GM23248 (cell line): Measurements from ENCODE around the gene PDGFD. TPM values are rescaled to one million over a fixed set of nuclear protein-coding genes. Genes with fewer than 3 reads are reported as not detected.

Source experiments
- DNase-seq: peaks from one replicate; pipeline ENCODE4 v3.0.0-alpha.2; 2015
- H2AFZ ChIP-seq: fragments of 200-600 bp; sonication (generic); 2 replicates; pipeline ENCODE4 v1.6.1; 2016; ENCODE audit warnings: antibody characterized with exemption
- H3F3A ChIP-seq: fragments of 200-600 bp; sonication (generic); 2 replicates; pipeline ENCODE4 v1.6.1; 2016; ENCODE audit warnings: mild to moderate bottlenecking, antibody characterized with exemption, mixed run types; ENCODE audit not compliant: insufficient read depth
- H3K27ac ChIP-seq: fragments of 200-600 bp; sonication (generic); 2 replicates; pipeline ENCODE4 v1.5.1; 2016; ENCODE audit warnings: mild to moderate bottlenecking
- H3K27me3 ChIP-seq: fragments of 200-600 bp; sonication (generic); replicated peaks from 2 replicates; pipeline ENCODE4 v1.6.1; 2016; ENCODE audit warnings: mild to moderate bottlenecking; ENCODE audit not compliant: insufficient read depth
- H3K36me3 ChIP-seq: fragments of 200-600 bp; sonication (generic); 2 replicates; pipeline ENCODE4 v1.6.1; 2016; ENCODE audit warnings: low read depth, mild to moderate bottlenecking
- H3K4me1 ChIP-seq: fragments of 200-600 bp; sonication (generic); 2 replicates; pipeline ENCODE4 v1.6.1; 2016; ENCODE audit warnings: mild to moderate bottlenecking; ENCODE audit not compliant: insufficient read depth
- H3K4me2 ChIP-seq: fragments of 200-600 bp; sonication (generic); one replicate; pipeline ENCODE4 v1.6.1; 2016; ENCODE audit warnings: mild to moderate bottlenecking; ENCODE audit not compliant: unreplicated experiment
- H3K4me3 ChIP-seq: fragments of 200-600 bp; sonication (generic); 2 replicates; pipeline ENCODE4 v1.5.1; 2016; ENCODE audit warnings: mild to moderate bottlenecking
- H3K79me2 ChIP-seq: fragments of 200-600 bp; sonication (generic); 2 replicates; pipeline ENCODE4 v1.6.1; 2016; ENCODE audit warnings: mild to moderate bottlenecking; ENCODE audit not compliant: insufficient read depth
- H3K9ac ChIP-seq: fragments of 200-600 bp; sonication (generic); 2 replicates; pipeline ENCODE4 v1.6.1; 2016; ENCODE audit warnings: mild to moderate bottlenecking
- H3K9me2 ChIP-seq: fragments of 200-600 bp; sonication (generic); 2 replicates; pipeline ENCODE4 v1.6.1; 2016; ENCODE audit warnings: mixed run types, mild to moderate bottlenecking, moderate library complexity; ENCODE audit not compliant: insufficient read depth
- H3K9me3 ChIP-seq: fragments of 200-600 bp; sonication (generic); one replicate; pipeline ENCODE4 v1.6.1; 2017; ENCODE audit warnings: low read depth
- H4K20me1 ChIP-seq: fragments of 200-600 bp; sonication (generic); 2 replicates; pipeline ENCODE4 v1.6.0; 2016; ENCODE audit not compliant: insufficient read depth
- EZH2 ChIP-seq: fragments of 200-600 bp; sonication (generic); IDR thresholded peaks from 2 replicates; pipeline ENCODE4 v1.6.1; 2018; ENCODE audit warnings: antibody characterized with exemption, mild to moderate bottlenecking; ENCODE audit not compliant: insufficient read depth, poor library complexity, severe bottlenecking
- EZH2phosphoT487 ChIP-seq: fragments of 200-600 bp; sonication (generic); IDR thresholded peaks from 2 replicates; pipeline ENCODE4 v1.6.1; 2018; ENCODE audit warnings: antibody characterized with exemption, moderate library complexity, mild to moderate bottlenecking, low read depth; ENCODE audit not compliant: insufficient read depth
- WGBS, 2 experiments: methylation state at CpG; one replicate each; pipeline ENCODE4 v1.1.6; 2015 to 2017; ENCODE audit warnings: low lambda C conversion rate in 2 of 2, low coverage in 1 of 2; ENCODE audit errors: missing lambda C conversion rate in 2 of 2; 5-methylcytosine and 5-hydroxymethylcytosine counted together
- in situ Hi-C: fragments of 300-500 bp; cut with MboI; formaldehyde crosslinking; loops from 2 replicates; pipeline ENCODE4 v1.15.0; 2020
- polyA plus RNA-seq: library from polyadenylated mRNA; unstranded; fragments of >200 nt; fragmentation: Nextera tagmentation; extraction: Ambion mirVana; gene quantifications from 2 replicates; pipeline ENCODE4 v1.2.1, GENCODE V29; 2016
- total RNA-seq: library from RNA; depleted of rRNA; stranded (reverse); fragments of >200 nt; shearing (Covaris generic); gene quantifications from 2 replicates; pipeline ENCODE4 v1.2.3, GENCODE V29; 2014

The PDGFD gene
- total and polyA plus RNA-seq, 2 experiments from 2014 or later: 0.81 to 1.3 TPM

- Histone ChIP-seq H4K20me1 (no peaks in the 10 kb centered on the region), H3K36me3 (no peaks in the 10 kb centered on the region), H3K27me3 (no peaks in the 10 kb centered on the region), H3K9me3 (no peaks in the 10 kb centered on the region), H3K4me3 (no peak overlapping the region), H3F3A (no peaks in the 10 kb centered on the region), H3K4me2 (no peak overlapping the region), H3K27ac (no peak overlapping the region), H3K4me1 (no peaks in the 10 kb centered on the region), H3K79me2 (no peaks in the 10 kb centered on the region), H2AFZ (no peak overlapping the region), H3K9ac (no peak overlapping the region), H3K9me2 (no peaks in the 10 kb centered on the region; the same call in 1 of the 2 replicates)
- TF ChIP-seq EZH2: no peak
- TF ChIP-seq EZH2phosphoT487: no peak
- WGBS, 2 experiments: 80 to 82% methylated on average over 5 of the region's 5 CpGs
- DNase-seq: no peak
- in situ Hi-C loops: no loop called here
These were observed 210.0 kb downstream of the PDGFD start for GRCh38 chr11:103953797-103954486.

DNA sequence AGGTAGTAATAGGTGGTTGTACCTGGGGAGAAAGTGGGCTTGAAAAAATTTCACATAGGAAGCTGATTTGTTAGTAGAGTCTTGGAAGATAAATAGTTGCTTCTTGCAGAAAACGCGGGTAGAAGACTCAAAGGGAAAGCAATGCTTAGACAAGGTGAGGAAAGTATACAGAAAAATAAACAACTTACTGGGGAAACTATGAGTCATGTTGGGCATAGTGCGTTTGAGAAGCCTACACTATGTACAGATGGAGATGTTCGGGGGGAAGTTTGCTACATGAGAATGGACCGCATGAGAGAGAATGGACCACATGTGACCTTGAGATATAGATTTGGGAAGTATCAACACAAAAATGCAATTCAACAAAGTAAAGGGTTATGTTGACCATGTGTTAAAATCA lies 214.2 kb downstream of the PDGFD start:
- Histone ChIP-seq H3F3A (peaks cover 18% of the 10 kb centered on the region), H3K9ac (no peak overlapping the region), H3K4me1 (peaks cover 21% of the 10 kb centered on the region), H3K36me3 (no peaks in the 10 kb centered on the region), H3K79me2 (no peaks in the 10 kb centered on the region), H3K27ac (no peak overlapping the region), H3K9me3 (no peaks in the 10 kb centered on the region), H3K9me2 (no peaks in the 10 kb centered on the region), H3K27me3 (no peaks in the 10 kb centered on the region), H3K4me2 (no peak overlapping the region), H2AFZ (no peak overlapping the region), H3K4me3 (no peak overlapping the region), H4K20me1 (no peaks in the 10 kb centered on the region)
- WGBS, 2 experiments: 89 to 93% methylated on average over 5 of the region's 5 CpGs
- no peak for DNase-seq
- TF ChIP-seq EZH2: no peak
- TF ChIP-seq EZH2phosphoT487: no peak
- in situ Hi-C loops: no loop called here

- H3K9me2 ChIP-seq: no peaks in the 10 kb centered on the region
- H3K4me1 ChIP-seq: peaks cover 21% of the 10 kb centered on the region
- H2AFZ ChIP-seq: no peak overlapping the region
- DNase-seq: no peak
- no peaks in the 10 kb centered on the region for H3K27me3 ChIP-seq
- H3K36me3 ChIP-seq: no peaks in the 10 kb centered on the region
- no peak overlapping the region for H3K9ac ChIP-seq
- H3K27ac ChIP-seq: no peak overlapping the region
- H3K9me3 ChIP-seq: no peaks in the 10 kb centered on the region
- TF ChIP-seq EZH2phosphoT487 (no peak), EZH2 (no peak)
- H3K79me2 ChIP-seq: no peaks in the 10 kb centered on the region
- no peaks in the 10 kb centered on the region for H4K20me1 ChIP-seq
- H3F3A ChIP-seq: peaks cover 18% of the 10 kb centered on the region
- no peak overlapping the region for H3K4me2 ChIP-seq
- in situ Hi-C loops: no loop called here
- no peak overlapping the region for H3K4me3 ChIP-seq
- 49 to 62% methylated on average over 2 of the region's 2 CpGs for WGBS, 2 experiments
These were observed 215.7 kb downstream of the PDGFD start for GRCh38 chr11:103948187-103948763.

DNA sequence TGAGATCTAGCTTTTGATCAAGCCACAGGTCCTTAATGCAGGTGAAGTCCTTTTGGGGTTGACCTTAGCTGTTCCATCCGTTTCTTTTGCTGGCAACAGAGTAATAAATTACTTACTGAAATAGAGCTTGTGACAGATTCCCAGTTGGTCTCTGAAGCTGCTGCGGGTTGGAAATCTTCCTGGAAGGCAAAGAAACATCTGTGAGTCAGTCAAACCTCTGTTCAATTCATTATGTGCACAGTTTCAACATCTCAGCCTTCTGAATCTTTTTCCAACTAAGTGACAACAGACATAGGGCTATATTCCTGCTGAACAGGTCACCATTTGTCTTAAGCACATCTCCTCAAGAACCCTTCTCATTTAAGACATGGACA lies 216.4 kb downstream of the PDGFD start:
- Histone ChIP-seq H3K9me3 (no peaks in the 10 kb centered on the region), H3K36me3 (no peaks in the 10 kb centered on the region), H2AFZ (no peak overlapping the region), H3K79me2 (no peaks in the 10 kb centered on the region), H3K27ac (peak overlapping the region; percentile 9; the same call in 1 of the 2 replicates), H3K9ac (no peak overlapping the region), H3K4me3 (0 out of 2 replicates have a peak overlapping the region, but pooled peaks have one; percentile 5), H3F3A (peaks cover 18% of the 10 kb centered on the region), H3K27me3 (no peaks in the 10 kb centered on the region), H3K4me1 (peaks cover 27% of the 10 kb centered on the region), H3K4me2 (peak overlapping the region; percentile 35), H4K20me1 (no peaks in the 10 kb centered on the region), H3K9me2 (no peaks in the 10 kb centered on the region)
- in situ Hi-C loops: no loop called here
- DNase-seq: peak; percentile 82
- TF ChIP-seq EZH2phosphoT487 (no peak), EZH2 (no peak)
- 0% methylated on average over 2 of the region's 2 CpGs for WGBS, 2 experiments
